Measurements from ENCODE around the gene ADCK1.

DNA sequence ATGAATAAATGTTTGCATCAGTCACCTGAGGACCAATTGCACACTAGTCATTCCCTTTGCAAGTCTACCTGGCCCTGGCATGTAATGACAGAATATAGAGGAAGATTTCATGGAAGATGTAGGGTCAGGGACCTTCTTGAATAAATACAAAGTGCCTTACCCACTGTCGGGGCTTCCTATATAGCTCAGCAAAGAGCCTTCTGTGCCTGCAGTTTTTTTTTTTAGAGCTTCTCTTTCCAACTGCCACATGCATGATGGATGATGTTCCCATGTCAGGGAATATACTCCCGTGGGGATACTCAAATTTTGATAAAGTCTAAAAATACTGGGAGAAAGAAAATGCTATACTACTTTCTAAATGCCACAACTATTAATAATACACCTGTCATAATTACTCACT lies 176.7 kb downstream of the ADCK1 start:
- TF ChIP-seq POLR2AphosphoS5 (IDR thresholded peaks at IDR 0.05; ENCODE audit: low read depth, low read length) (no peak), AHR (CRISPR knock-in tag; IDR thresholded peaks at IDR 0.05) (no peak), CREB1 (IDR thresholded peaks at IDR 0.05) (no peak), CREB1 (CRISPR knock-in tag; IDR thresholded peaks at IDR 0.05) (no peak), PAX8 (CRISPR knock-in tag; IDR thresholded peaks at IDR 0.05; ENCODE audit: borderline replicate concordance) (no peak), ZNF484 (CRISPR knock-in tag; IDR thresholded peaks at IDR 0.05; ENCODE audit: borderline replicate concordance, low read depth) (no peak), ZNF138 (CRISPR knock-in tag; IDR thresholded peaks at IDR 0.05; ENCODE audit: low read depth) (no peak), ESRRA (CRISPR knock-in tag; IDR thresholded peaks at IDR 0.05; ENCODE audit: low read depth) (no peak), IRF2 (CRISPR knock-in tag; IDR thresholded peaks at IDR 0.05) (no peak)
- TF ChIP-seq, protein P1, sequence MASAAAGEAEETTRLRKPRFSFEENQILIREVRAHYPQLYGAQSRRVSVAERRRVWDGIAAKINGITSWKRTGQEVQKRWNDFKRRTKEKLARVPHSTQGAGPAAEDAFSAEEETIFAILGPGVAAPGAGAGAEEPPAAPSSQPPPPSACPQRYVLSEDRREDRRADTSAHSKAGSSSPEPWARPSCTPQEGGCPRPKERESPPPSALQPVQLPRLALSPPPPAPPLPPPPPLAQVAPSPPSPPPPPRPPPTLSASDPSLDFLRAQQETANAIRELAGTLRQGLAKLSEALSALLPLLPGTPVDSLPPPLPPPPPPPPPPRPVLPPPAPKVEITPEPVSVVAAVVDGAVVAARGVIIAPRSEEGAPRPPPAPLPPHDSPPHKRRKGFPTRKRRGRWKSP (CRISPR knock-in tag; IDR thresholded peaks at IDR 0.05) = no peak

Measured in HepG2 (cell line).